Parathyroid adenoma (tissue), 2 donors: ENCODE results near the gene MFN2.
"Not testable (repeated sequence)": the region's sequence is repeated elsewhere in the genome, so short reads cannot be mapped to it uniquely, and the experiment has no call there.

Experiments used
- H2AFZ ChIP-seq: fragments of 300-600 bp; sonication (generic); one replicate; pipeline ENCODE4 v1.7.0; 2017; ENCODE audit warnings: antibody characterized with exemption, mild to moderate bottlenecking
- H3K27ac ChIP-seq: fragments of 300-600 bp; sonication (generic); one replicate; pipeline ENCODE4 v1.7.0; 2017
- H3K27me3 ChIP-seq: fragments of 300-600 bp; sonication (generic); one replicate; pipeline ENCODE4 v1.7.0; 2017; ENCODE audit warnings: low read length; ENCODE audit not compliant: control insufficient read depth, insufficient read depth
- H3K36me3 ChIP-seq: fragments of 300-600 bp; sonication (generic); one replicate; pipeline ENCODE4 v1.7.0; 2017; ENCODE audit warnings: low read length; ENCODE audit not compliant: control insufficient read depth, insufficient read depth
- H3K4me1 ChIP-seq: fragments of 300-600 bp; sonication (generic); one replicate; pipeline ENCODE4 v1.7.0; 2017; ENCODE audit warnings: control low read depth
- H3K4me2 ChIP-seq: fragments of 300-600 bp; sonication (generic); one replicate; pipeline ENCODE4 v1.7.0; 2017; ENCODE audit warnings: low read length
- H3K4me3 ChIP-seq: fragments of 300-600 bp; sonication (generic); one replicate; pipeline ENCODE4 v1.7.0; 2017; ENCODE audit warnings: low read depth, low read length
- H3K79me2 ChIP-seq: fragments of 300-600 bp; sonication (generic); one replicate; pipeline ENCODE4 v1.7.0; 2017; ENCODE audit warnings: control low read depth
- H3K9ac ChIP-seq: fragments of 300-600 bp; sonication (generic); one replicate; pipeline ENCODE4 v1.7.0; 2017; ENCODE audit warnings: mild to moderate bottlenecking
- H3K9me3 ChIP-seq: fragments of 300-600 bp; sonication (generic); one replicate; pipeline ENCODE4 v1.7.0; 2017; ENCODE audit warnings: low read length; ENCODE audit not compliant: control insufficient read depth
- TF ChIP-seq, protein P1 (sequence below): fragments of 300-600 bp; sonication (generic); IDR thresholded peaks from one replicate; pipeline ENCODE4 v1.7.0; 2017; ENCODE audit warnings: antibody characterized with exemption, mild to moderate bottlenecking
- donor health status: primary hyperparathyroidism.

MFN2 gene

DNA sequence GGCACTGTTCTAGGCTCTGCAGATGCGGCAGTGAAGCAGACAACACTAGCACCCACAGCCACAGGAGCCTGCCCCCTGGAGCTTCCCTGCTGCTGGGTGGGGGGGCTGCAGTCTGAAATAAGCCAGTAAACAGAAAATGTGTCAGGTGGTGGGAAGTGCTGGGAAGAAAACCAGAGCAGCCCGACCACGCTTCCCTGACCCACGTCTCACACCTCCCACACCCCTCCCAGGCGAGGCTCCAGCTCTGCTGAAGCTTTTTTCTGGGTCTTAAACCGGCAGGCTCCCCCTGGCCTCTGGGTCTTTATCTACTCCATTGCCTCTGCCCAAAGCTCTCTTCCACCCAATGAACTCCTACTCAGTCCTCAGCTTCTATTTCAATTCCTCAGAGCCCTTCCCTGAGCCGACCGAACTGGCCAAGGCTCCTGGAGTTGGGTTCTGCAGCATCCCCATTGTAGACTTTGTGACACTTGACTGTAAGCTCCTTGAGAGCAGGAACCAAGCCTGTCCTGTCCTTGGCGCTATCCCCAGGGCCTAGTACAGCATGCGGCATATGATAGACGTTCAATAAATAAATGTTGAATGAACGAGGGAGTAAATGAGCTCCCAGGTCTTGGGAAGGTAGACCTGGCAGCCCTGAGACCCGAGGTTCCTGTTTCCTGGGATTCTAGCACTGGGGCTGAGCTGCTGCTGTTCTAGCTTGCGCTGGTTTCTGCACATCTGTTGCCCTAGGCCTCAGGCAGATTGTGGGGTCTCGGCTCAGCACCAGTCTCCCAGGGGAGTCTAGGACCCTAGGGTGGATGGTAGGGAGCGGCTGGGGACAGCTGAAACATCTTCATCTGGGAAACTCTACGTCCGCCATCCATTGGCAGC, 57.5 kb downstream of the MFN2 start:
- Histone ChIP-seq H2AFZ (no peak overlapping the region), H3K9ac (no peak overlapping the region), H3K36me3 (no peaks in the 10 kb centered on the region), H3K27me3 (no peaks in the 10 kb centered on the region), H3K4me2 (no peak overlapping the region), H3K4me1 (no peaks in the 10 kb centered on the region), H3K27ac (no peak overlapping the region), H3K9me3 (no peaks in the 10 kb centered on the region), H3K79me2 (no peaks in the 10 kb centered on the region), H3K4me3 (no peak overlapping the region)
- TF ChIP-seq, protein P1, sequence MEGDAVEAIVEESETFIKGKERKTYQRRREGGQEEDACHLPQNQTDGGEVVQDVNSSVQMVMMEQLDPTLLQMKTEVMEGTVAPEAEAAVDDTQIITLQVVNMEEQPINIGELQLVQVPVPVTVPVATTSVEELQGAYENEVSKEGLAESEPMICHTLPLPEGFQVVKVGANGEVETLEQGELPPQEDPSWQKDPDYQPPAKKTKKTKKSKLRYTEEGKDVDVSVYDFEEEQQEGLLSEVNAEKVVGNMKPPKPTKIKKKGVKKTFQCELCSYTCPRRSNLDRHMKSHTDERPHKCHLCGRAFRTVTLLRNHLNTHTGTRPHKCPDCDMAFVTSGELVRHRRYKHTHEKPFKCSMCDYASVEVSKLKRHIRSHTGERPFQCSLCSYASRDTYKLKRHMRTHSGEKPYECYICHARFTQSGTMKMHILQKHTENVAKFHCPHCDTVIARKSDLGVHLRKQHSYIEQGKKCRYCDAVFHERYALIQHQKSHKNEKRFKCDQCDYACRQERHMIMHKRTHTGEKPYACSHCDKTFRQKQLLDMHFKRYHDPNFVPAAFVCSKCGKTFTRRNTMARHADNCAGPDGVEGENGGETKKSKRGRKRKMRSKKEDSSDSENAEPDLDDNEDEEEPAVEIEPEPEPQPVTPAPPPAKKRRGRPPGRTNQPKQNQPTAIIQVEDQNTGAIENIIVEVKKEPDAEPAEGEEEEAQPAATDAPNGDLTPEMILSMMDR, result no peak

DNA sequence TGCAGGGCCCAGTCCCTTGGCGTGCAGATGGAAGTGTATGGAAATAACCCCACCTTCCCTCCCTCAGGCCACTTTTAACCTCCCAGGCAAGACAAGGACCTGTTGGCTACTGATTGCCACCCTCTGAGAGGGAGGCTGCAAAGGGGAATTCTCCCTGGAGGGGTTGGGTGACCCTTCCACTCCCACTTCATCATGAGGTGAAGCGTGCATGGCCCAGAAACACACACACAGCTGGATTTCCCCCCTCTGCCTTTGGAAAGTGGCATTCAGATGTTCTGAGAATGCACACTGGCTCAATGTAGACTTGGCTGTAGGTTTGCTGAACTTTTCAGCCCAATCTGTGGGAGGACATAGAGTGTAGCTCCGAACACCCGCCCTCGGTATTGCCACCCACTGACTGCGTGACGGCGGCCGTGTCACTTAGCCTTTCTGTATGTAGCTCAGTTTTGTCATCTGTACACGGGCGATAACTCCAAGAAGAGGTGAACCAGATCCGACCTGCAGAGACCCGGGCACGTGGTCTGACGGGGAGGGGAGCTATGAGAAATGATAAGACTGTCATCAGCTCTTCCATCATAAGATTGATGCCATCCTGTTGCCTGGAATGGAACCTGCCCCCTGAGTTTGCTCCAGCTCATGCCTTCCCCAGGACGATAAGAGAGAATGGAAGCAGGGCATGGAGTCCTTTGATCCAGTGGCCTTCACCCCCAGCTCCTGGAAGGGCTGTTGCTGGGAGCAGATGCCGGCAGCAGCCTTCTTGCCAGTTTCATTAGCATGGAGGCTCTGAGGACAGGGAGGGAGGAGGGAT, 58.3 kb downstream of the MFN2 start:
- Histone ChIP-seq H3K4me1 (no peaks in the 10 kb centered on the region), H3K27ac (no peak overlapping the region)

DNA sequence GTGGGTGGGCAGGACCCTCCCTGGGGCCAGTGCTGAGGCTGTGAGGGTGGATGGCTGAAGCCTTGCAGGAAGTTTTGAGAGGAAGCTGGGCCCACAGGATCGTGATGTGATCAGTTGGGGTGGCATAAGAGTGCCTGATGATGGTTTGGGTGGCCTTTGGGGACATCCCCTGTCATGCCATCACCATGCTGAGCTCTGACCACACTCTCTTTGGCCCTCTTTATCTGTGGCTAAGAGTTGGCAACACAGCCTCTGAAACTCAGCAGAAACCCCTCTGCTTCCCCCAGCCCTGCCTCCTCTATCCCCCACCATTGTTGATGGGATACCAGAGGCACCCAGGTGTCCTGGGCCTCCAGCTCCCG, 58.9 kb downstream of the MFN2 start:
- H3K4me3 ChIP-seq, result no peak overlapping the region
- no peaks in the 10 kb centered on the region for H3K36me3 ChIP-seq
- H3K9me3 ChIP-seq, result no peaks in the 10 kb centered on the region
- TF ChIP-seq, protein P1, result no peak
- no peaks in the 10 kb centered on the region for H3K79me2 ChIP-seq
- no peaks in the 10 kb centered on the region for H3K27me3 ChIP-seq
- no peak overlapping the region for H2AFZ ChIP-seq
- H3K4me1 ChIP-seq, result no peaks in the 10 kb centered on the region
- no peak overlapping the region for H3K9ac ChIP-seq
- no peak overlapping the region for H3K4me2 ChIP-seq
- no peak overlapping the region for H3K27ac ChIP-seq

More for the DNA sequence above, 58.3 kb downstream of the MFN2 start:
- Histone ChIP-seq H3K9ac (no peak overlapping the region), H3K9me3 (no peaks in the 10 kb centered on the region), H3K4me2 (no peak overlapping the region), H2AFZ (no peak overlapping the region), H3K4me3 (no peak overlapping the region), H3K79me2 (no peaks in the 10 kb centered on the region), H3K27me3 (no peaks in the 10 kb centered on the region), H3K36me3 (no peaks in the 10 kb centered on the region)
- TF ChIP-seq, protein P1, result no peak

DNA sequence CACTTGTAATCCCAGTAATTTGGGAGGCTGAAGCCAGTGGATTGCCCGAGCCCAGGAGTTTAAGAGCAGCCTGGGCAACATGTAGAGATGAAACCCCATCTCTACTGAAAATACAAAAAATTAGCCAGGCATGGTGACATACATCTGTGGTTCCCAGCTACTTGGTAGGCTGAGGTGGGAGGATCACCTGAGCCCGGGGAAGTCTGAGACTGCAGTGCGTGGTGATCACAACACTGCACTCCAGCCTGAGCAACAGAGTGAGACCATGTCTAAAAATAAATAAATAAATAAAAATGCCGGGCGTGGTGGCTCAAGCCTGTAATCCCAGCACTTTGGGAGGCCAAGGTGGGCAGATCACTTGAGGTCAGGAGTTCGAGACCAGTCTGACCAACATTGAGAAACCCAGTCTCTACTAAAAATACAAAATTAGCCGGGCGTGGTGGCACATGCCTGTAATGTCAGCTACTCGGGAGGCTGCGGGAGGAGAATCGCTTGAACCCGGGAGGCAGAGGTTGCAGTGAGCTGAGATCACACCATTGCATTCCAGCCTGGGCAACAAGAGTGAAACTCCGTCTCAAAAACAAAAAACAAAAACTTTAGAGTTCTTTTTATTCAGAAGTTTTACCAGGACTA, 59.7 kb downstream of the MFN2 start:
- not testable (repeated sequence) for H3K9ac ChIP-seq, H3K4me2 ChIP-seq, H3K27ac ChIP-seq, H3K79me2 ChIP-seq, H3K36me3 ChIP-seq, H3K9me3 ChIP-seq, H3K4me1 ChIP-seq, H3K27me3 ChIP-seq, H3K4me3 ChIP-seq, H2AFZ ChIP-seq

DNA sequence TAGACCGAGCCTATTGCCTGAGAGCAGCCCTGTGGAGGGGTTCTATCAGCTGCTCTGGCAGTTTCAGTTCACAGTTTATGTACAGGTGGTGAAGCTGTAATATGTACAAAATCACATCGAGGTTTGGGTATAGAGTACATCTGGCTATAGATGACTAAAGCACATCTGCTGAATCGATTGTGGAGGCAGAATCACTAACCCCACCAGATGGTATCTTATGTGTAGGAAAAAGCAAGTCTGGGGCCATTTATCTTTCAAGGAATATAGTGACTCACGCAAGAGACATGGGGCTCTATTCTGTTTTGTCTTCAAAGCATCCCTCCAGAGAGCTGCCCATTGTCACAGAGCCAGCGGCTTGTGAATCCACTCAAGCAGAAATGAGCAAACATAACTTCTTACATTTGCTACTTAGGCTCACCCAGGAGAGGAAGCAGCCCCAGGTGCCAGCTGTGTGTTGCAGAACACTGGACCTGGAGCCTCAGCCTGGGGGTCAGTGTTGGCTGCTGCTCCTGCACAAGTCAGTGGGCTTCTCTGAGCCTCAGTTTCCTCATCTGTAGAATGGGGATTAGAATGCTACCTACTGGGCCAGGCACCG, 60.3 kb downstream of the MFN2 start:
- Histone ChIP-seq H3K27ac (no peak overlapping the region), H3K79me2 (no peaks in the 10 kb centered on the region), H3K9me3 (no peaks in the 10 kb centered on the region), H3K36me3 (no peaks in the 10 kb centered on the region), H2AFZ (no peak overlapping the region), H3K9ac (no peak overlapping the region), H3K4me2 (no peak overlapping the region), H3K4me3 (no peak overlapping the region), H3K27me3 (no peaks in the 10 kb centered on the region), H3K4me1 (no peaks in the 10 kb centered on the region)
- TF ChIP-seq, protein P1, result no peak

DNA sequence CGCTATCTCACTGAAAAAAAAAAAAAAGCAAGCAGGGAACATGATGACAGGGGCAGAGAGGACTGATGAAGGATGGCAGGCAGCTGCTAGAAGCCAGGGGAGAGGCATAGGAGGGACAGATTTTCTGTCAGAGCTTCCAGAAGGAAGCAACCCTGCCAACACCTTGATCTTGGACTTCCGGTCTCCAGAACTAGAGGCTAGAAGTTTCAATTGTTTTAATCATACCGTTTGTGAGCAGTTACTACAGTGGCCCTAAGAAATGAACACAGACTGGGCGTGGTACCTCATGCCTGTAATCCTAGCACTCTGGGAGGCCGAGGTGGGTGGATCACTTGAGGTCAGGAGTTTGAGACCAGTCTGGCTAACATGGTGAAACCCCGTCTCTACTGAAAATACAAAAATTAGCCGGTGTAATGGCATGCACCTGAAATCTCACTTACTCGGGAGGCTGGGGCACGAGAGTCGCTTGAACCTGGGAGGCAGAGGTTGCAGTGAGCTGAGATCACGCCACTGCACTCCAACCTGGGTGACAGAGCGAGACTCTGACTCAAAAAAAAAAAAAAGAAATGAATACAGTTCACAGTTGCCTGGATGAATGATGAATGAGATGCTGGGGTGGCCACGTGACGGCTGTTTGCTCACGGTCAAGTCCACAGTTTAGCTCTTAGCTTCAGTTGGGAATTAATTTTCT, 64.1 kb downstream of the MFN2 start:
- not testable (repeated sequence) for H2AFZ ChIP-seq, H3K27me3 ChIP-seq, H3K79me2 ChIP-seq, H3K27ac ChIP-seq, H3K36me3 ChIP-seq, H3K4me3 ChIP-seq, H3K9me3 ChIP-seq, H3K9ac ChIP-seq, H3K4me2 ChIP-seq, H3K4me1 ChIP-seq
